Heart left ventricle (tissue), 16 donors: ENCODE results near the gene KCNQ1. TPM values are rescaled to one million over a fixed set of nuclear protein-coding genes. Genes with fewer than 3 reads are reported as not detected.
A peak's percentile ranks its signal among the peaks of the same experiment; 100 is the strongest.

Experiments
- ATAC-seq, 4 donors: fragments of 200-7000 bp; cut with Tn5 transposase; one replicate each; pipeline ENCODE4 v1.9.1; 2020 to 2022; ENCODE audit warnings: moderate library complexity in 4 of 4, mild to moderate bottlenecking in 3 of 4, moderate number of reproducible peaks in 1 of 4
- DNase-seq, 5 donors: peaks; one replicate each; pipeline ENCODE4 v3.0.0-alpha.2; 2020
- H3K27ac ChIP-seq, 12 donors: fragments of 200-600 bp; sonication (generic) in 4 of 12; one replicate each; pipeline versions ENCODE4 v1.5.0 to v1.8.0; 2016 to 2022; ENCODE audit warnings: mild to moderate bottlenecking in 2 of 12
- H3K27me3 ChIP-seq, 9 donors: fragments of 200-600 bp; sonication (generic) in 2 of 9; one replicate each; pipeline versions ENCODE4 v1.5.1 to v1.8.0; 2016 to 2022; ENCODE audit warnings: mild to moderate bottlenecking in 3 of 9
- H3K36me3 ChIP-seq, 9 donors: fragments of 200-600 bp; sonication (generic) in 2 of 9; one replicate each; pipeline versions ENCODE4 v1.5.0 to v1.8.0; 2018 to 2022; ENCODE audit warnings: mild to moderate bottlenecking in 2 of 9
- H3K4me1 ChIP-seq, 12 donors: fragments of 200-600 bp; sonication (generic) in 4 of 12; one replicate each; pipeline versions ENCODE4 v1.5.0 to v1.8.0; 2016 to 2022; ENCODE audit warnings: mild to moderate bottlenecking in 3 of 12
- H3K4me3 ChIP-seq, 12 donors: fragments of 200-600 bp; sonication (generic) in 4 of 12; one replicate each; pipeline versions ENCODE4 v1.5.0 to v1.8.0; 2017 to 2022; ENCODE audit warnings: mild to moderate bottlenecking in 9 of 12, moderate library complexity in 4 of 12
- H3K9me3 ChIP-seq, 12 donors: fragments of 200-600 bp; sonication (generic) in 4 of 12; one replicate each; pipeline versions ENCODE4 v1.5.0 to v1.8.0; 2016 to 2022; ENCODE audit warnings: mild to moderate bottlenecking in 1 of 12
- CTCF ChIP-seq, 12 donors: fragments of 200-600 bp; sonication (generic) in 4 of 12; IDR thresholded peaks; one replicate each; pipeline versions ENCODE4 v1.5.0 to v1.8.0; 2018 to 2022; ENCODE audit warnings: antibody characterized with exemption in 12 of 12, mild to moderate bottlenecking in 5 of 12
- POLR2A ChIP-seq, 2 donors: fragments of 450-650 bp; IDR thresholded peaks; one replicate each; pipeline ENCODE4 v1.6.1; 2017; ENCODE audit warnings: antibody characterized with exemption in 2 of 2, mild to moderate bottlenecking in 2 of 2, moderate library complexity in 2 of 2
- WGBS, 4 donors: extraction: QIAGEN DNeasy Blood & Tissue Kit in 2 of 4; methylation state at CpG; one replicate each; pipeline versions ENCODE4 v1.1.5 to v1.1.7; 2013 to 2018; 5-methylcytosine and 5-hydroxymethylcytosine counted together
- intact Hi-C, 10 donors: fragments of 100-400 bp; cut with DNase I; formaldehyde crosslinking; loops; one replicate each; pipeline versions ENCODE4 v1.11.1 to v1.14.2; 2022
- polyA plus RNA-seq, 2 donors: library from polyadenylated mRNA; stranded (reverse); fragments of 200-250 nt; gene quantifications; one replicate each; pipeline ENCODE4 v1.2.3, GENCODE V29; 2013
- total RNA-seq, 9 donors: library from RNA; depleted of rRNA in 2 of 9; stranded (reverse); fragments of >200 nt in 2 of 9; fragmentation: NEBNext Ultra II Directional in 3 of 9; extraction: Animal tissue kit (Norgen Biotek cat#: 25700) in 3 of 9; gene quantifications; one replicate each; pipeline versions ENCODE4 v1.1.0 to v1.2.4, GENCODE V29; 2016 to 2023
- donor health status: ischemic (EF 13 %, LVEDD 7.1; RV severe dilation, severe dysfunction).
- donor health status: healthy with polysubstance abuse.
- donor health status: DM: no; HTN: yes; CAD: no.
- donor health status: DM: no; HTN: no; CAD: no.
- donor health status: ischemic (EF 25% LVEDD 6.9; RV normal size, moderate dysfunction).
- donor health status: ischemic (EF 25% LVEDD 5.7; RV mildly dilated, moderate dysfunction).
- donor health status: healthy.
- donor health status: DM: yes; HTN: yes; CAD: no.
- donor health status: ischemic (EF 35%, LVEDD 5.7; RV mildly dilated, moderate dysfunction).
- donor health status: nonischemic (EF 11% LVEDD 7.7; RV severe dilation, severe dysfunction).
- donor health status: DM: yes; HTN: yes; CAD: no.
- donor health status: PGD.
- donor health status: ischemic (EF 29% LVEDD 5.4; RV normal size, mild dysfunction).
- donor health status: nonischemic (EF 23%, LVEDD 6.1; RV moderate dilation, normal function).

Gene KCNQ1
- total and polyA plus RNA-seq, 11 donors = 18.6 to 42.4 (median 31.4) TPM

GRCh38 chr11:2564588-2565425 is 120.0 kb downstream of the KCNQ1 start:
- ATAC-seq = no peak
- intact Hi-C loops = no loop called here

GRCh38 chr11:2565447-2566222 is 120.8 kb downstream of the KCNQ1 start:
- Histone ChIP-seq H3K4me3 (no peak overlapping the region), H3K27ac (no peak overlapping the region), H3K36me3 (no peaks in the 10 kb centered on the region), H3K4me1 (peaks cover 0 to 22% (median 0%) of the 10 kb centered on the region in 12 donors), H3K9me3 (no peaks in the 10 kb centered on the region), H3K27me3 (no peaks in the 10 kb centered on the region)
- intact Hi-C loops = no loop called here
- WGBS, 4 donors = 87 to 89% (median 88%) methylated on average over 13 of the region's 13 CpGs
- ATAC-seq (peak in 1 of 4 donors; percentile 7), DNase-seq (peak in 2 of 5 donors; percentile 9 to 56)
- TF ChIP-seq CTCF (IDR thresholded peaks at IDR 0.05) (no peak), POLR2A (IDR thresholded peaks at IDR 0.05) (no peak)

More at GRCh38 chr11:2564588-2565425, 120.0 kb downstream of the KCNQ1 start:
- Histone ChIP-seq H3K27me3 (no peaks in the 10 kb centered on the region), H3K36me3 (no peaks in the 10 kb centered on the region), H3K4me1 (peaks cover 0 to 23% (median 0%) of the 10 kb centered on the region in 12 donors), H3K4me3 (no peak overlapping the region), H3K27ac (no peak overlapping the region), H3K9me3 (no peaks in the 10 kb centered on the region)
- 86 to 91% (median 89%) methylated on average over 16 of the region's 16 CpGs for WGBS, 4 donors
- TF ChIP-seq POLR2A (IDR thresholded peaks at IDR 0.05) = no peak
- no peak for TF ChIP-seq CTCF (IDR thresholded peaks at IDR 0.05)
- DNase-seq = peak in 2 of 5 donors; percentile 10 to 24

GRCh38 chr11:2566223-2567025 is 121.6 kb downstream of the KCNQ1 start:
- WGBS, 4 donors = 90 to 95% (median 94%) methylated on average over 13 to 16 of the region's 16 CpGs
- intact Hi-C loops = no loop called here
- TF ChIP-seq CTCF (IDR thresholded peaks at IDR 0.05) = peak in 2 of 12 donors; percentile 16 to 17
- TF ChIP-seq POLR2A (IDR thresholded peaks at IDR 0.05) = no peak
- Histone ChIP-seq H3K27me3 (no peaks in the 10 kb centered on the region), H3K9me3 (no peaks in the 10 kb centered on the region), H3K4me1 (peaks cover 0 to 20% (median 0%) of the 10 kb centered on the region in 12 donors), H3K36me3 (peaks cover 0 to 3% (median 0%) of the 10 kb centered on the region in 9 donors), H3K27ac (no peak overlapping the region), H3K4me3 (no peak overlapping the region)
- DNase-seq (peak in 2 of 5 donors; percentile 18 to 35), ATAC-seq (peak in 1 of 4 donors; percentile 3)
